GM12892 (cell line): ENCODE results near the gene NR2F6.

Experiments
- POLR2A ChIP-seq: IDR thresholded peaks from 2 replicates; pipeline ENCODE4 v1.6.1; 2011; ENCODE audit warnings: low read depth, low read length, control low read depth
- POLR2AphosphoS5 ChIP-seq: IDR thresholded peaks from 2 replicates; pipeline ENCODE4 v1.6.1; 2011; ENCODE audit warnings: low read depth, low read length, control low read depth
- TAF1 ChIP-seq: IDR thresholded peaks from 2 replicates; pipeline ENCODE4 v1.6.1; 2011; ENCODE audit warnings: low read depth, mild to moderate bottlenecking, control low read depth, low read length, borderline replicate concordance

DNA sequence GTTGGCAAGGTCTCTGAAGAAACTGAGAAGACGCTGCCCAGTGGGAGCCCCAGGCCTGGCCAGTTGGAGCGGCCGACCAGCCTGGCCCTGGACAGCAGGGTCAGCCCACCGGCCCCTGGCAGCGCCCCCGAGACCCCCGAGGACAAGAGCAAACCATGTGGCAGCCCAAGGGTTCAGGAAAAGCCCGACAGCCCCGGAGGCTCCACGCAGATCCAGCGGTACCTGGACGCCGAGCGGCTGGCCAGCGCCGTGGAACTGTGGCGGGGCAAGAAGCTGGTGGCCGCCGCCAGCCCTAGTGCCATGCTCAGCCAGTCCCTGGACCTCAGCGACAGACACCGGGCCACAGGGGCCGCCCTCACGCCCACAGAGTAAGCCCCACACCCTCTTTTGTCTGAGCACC lies 50.6 kb downstream of the NR2F6 start:
- no peak for TF ChIP-seq POLR2A
- no peak for TF ChIP-seq TAF1
- TF ChIP-seq POLR2AphosphoS5, result no peak
